Cerebellar cortex (tissue), 1 donor: Measurements from ENCODE around the gene UBE2B.
"Not testable (repeated sequence)": the region's sequence is repeated elsewhere in the genome, so short reads cannot be mapped to it uniquely, and the experiment has no call there.

Source experiments
- DNase-seq: peaks from one replicate; pipeline ENCODE4 v3.0.0-alpha.2; 2015; ENCODE audit warnings: low spot score

Gene UBE2B

DNA sequence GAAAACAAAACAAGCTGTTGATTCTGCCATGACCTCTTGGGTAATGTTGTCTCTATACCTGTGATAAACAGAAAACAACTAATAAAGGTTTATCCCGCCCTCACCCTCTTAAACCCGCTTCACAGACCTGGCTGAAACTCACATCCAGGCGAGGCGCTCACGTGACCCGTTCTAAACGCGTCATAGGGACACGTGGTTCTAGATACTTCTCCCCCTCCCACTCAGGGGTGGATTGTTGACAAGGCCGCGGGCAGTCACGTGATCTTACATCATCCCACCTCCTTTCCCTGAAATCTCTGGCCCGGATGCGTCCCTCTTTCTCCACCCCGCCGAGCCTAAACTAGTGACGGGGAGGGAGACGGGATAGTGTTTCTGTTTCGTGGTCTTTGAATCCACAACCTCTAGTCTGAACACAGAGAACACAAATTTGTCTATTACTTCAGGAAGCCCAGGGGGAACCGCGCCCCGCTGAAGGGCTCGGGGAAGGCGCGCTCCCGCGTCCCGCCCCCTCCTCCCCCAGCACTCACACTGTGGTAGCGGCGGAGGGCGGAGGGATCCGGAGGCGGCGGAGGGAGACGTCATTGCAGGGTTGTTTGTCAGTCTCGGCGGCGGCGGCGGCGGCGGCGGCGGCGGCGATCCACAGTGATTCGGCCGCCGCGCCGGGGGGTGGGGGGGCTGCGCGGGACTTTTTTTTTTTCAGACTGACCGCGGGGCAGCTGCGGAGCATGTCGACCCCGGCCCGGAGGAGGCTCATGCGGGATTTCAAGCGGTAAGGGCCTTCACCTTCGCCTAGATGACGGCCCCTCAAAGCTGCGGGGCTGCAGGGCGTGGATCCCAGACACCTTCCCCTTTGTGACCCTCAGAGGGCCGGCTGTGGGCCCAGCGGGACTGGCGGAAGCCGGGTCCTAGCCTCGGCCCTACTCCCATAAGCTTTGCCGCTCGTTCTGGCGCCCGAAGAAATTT lies at the start of gene UBE2B:
TSS of gene UBE2B (plus strand) at position 699 of the 963 bp plus-strand sequence. CDS start at position 726, 27 bp downstream.
- DNase-seq, result peak; percentile 100

DNA sequence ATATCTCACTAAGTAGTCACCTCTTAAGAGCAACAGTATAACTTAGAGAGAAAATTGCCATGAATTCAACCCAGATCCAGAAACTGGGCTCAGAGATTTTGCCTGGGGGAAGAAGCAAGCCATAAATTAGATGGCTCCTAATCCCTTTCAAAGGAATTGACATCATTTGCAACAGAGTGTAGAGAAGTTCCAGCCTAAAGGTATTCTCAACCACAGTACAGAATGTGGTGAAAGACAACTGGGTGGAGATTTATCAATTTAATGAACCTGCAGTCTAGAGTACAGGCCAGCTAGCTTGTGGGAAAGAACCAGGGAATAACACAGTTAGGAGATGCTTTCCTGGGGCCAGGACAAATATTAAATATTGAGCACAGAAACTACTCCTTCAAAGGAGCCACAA lies 44.0 kb upstream of the UBE2B start:
- no peak for DNase-seq

DNA sequence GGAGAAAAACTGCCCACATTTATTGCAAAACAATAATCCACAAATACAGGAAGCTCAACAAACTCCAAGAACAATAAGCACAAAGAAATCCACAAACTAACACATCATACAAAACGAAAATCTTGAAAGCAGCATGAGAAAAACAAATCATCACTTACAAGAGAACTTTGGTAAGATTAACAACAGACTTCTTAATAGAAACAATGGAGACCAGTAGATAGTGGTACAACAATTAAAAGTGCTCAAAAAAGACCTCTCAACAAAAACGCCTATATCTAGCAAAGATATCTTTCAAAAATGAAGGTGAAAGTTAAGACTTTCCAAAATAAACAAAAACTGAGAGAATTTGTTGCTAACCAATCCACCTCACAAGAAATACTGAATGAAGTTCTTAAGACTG lies 42.8 kb upstream of the UBE2B start:
- DNase-seq, result peak; percentile 5

DNA sequence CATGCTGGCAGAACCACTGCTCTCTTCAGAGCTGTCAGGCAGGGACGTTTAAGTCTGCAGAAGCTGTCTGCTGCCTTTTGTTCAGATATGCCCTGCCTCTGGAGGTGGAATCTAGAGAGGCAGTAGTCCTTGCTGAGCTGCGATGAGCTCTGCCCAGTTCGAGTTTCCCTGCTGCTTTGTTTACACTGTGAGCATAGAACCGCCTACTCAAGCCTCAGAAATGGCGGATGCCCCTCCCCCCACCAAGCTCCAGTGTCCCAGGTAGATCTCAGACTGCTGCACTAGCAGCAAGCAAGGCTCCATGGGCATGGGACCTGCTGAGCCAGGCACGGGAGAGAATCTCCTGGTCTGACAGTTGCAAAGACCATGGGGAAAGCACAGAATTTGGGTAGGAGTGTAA lies 34.5 kb upstream of the UBE2B start:
- DNase-seq, result not testable (repeated sequence)

DNA sequence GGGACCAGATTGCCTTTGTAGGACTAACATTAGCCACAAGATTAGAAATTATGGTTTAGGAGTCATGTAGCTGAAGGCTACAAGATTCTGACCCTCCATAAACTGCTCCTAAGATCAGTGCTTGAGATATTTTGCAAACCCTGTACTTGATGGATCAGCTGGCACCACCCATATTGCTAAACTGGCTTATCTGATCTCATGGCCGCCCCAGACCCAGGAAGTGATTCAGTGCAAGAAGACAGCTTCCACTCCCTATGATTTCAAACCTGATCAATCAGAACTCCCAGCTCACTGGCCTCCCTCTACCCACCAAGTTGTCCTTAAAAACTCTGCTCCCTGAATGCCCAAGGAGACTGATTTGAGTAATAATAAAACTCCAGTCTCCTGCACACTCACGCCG lies 27.9 kb upstream of the UBE2B start:
- DNase-seq, result not testable (repeated sequence)

DNA sequence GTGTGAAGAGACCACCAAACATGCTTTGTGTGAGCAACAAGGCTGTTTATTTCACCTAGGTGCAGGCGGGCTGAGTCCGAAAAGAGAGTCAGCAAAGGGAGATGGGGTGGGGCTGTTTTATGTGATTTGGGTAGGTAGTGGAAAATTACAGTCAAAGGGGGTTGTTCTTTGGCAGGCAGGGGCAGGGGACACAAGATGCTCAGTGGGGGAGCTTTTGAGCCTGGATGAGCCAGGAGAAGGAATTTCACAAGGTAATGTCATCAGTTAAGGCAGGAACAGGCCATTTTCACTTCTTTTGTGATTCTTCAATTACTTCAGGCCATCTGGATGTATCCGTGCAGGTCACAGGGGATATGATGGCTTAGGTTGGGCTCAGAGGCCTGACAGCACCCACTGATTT lies 25.9 kb upstream of the UBE2B start:
- not testable (repeated sequence) for DNase-seq

DNA sequence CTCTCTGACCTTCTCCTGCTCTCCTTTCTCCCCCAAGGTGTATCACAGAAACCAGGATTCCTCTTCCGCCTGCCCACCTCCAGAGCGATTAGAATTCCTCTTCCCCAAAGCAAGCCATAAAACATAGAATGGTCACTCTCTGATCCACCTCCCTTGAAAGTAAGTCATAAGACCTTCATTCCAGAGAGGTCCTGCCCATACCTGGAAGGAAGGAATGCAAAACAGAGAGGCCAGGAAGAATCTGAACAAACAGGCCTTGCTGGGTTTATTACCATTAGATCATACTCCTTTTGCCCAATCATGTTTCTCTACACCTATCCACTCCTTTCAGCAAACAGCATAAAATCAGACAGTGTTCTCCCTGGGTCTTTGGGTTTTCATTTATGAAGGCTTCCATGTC lies 25.4 kb upstream of the UBE2B start:
- DNase-seq, result no peak

DNA sequence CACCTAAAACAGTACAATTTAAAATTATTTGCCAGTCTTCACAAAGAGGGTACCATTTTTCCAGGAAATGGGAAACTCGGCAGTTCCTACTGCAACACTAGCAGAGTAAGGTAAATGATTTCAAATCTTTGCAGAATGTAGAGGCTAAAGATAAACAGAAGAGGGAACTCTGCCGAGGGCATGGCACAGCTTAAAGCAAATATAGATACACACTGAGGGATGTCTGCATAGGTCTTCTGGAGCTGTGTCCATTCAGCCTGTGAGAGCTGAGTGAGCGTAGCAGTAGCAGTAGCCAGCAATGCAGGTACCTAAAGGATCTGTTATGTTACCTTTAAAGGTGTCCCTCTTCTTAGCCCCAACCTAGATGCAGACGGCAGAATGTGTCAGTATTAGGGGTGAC lies 21.9 kb upstream of the UBE2B start:
- DNase-seq, result no peak

DNA sequence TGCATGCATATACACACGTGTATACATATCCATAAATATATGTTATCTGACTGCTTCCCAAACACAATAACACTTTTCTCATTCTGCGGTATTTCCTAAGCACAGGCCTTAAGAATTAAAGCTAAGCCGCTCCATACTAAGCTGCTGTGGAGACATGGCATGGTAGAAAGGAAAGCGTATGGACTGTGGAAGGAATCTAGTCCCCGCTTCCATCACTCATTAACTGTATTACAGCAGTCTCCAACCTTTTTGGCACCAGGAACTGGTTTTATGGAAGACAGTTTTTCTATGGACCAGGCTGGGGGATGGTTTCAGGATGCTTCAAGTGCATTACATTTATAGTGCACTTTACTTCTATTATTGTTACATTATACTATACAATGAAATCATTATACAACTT lies 15.7 kb upstream of the UBE2B start:
- no peak for DNase-seq

DNA sequence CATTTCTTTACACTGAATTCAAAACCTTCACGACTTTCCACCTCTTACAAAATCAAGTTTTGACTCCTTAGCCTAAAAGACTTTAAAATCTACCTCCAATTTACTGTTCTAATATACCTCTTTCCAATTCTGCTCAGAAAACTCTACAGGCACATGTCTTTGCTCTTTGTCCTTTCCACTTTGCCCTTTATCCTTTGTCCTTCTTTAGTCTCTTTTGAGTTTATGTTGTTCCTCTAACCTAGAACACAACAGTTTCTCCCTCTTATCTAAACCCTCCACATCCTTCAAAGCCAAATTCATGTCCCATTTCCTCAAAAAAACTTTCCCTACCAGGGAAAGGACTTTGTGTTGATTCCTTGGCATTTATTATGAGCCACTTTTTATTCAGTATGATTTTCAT lies 5.8 kb upstream of the UBE2B start:
- DNase-seq, result no peak

DNA sequence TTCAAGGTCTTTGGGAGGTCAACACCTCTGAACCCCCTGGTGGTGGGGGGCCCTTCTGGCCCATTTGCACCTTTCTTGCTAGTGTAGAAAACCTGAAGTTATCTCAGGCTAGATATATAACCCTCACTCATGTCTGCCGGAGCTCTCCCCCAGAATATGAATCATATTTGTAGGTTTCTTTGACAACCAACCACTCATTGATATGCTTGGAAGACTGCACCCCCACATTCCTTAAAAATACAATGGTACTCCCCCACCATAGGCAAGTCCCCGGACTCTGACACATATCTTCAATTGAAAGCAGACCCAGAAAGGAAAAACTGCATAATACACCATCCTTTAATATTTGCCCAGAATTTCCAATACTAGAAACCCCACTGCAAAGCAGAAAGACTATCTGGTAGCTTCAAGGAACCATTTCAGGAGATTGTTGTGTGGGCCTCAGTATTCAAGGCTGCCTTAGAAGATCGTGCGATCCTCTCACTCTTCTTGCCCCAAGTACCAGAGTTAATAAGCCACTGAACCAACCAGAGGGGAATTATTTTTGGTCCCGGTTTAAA lies 978 bp upstream of the UBE2B start:
- no peak for DNase-seq

GRCh38 chr5:134371834-134372340 lies 518 bp downstream of the UBE2B start:
- peak; percentile 56 for DNase-seq

DNA sequence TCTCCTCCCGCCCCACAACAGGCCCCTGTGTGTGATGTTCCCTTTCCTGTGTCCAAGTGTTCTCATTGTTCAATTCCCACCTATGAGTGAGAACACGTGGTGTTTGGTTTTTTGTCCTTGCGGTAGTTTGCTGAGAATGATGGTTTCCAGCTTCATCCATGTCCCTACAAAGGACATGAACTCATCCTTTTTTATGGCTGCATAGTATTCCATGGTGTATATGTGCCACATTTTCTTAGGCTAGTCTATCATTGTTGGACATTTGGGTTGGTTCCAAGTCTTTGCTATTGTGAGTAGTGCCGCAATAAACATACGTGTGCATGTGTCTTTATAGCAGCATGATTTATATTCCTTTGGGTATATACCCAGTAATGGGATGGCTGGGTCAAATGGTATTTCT lies 2.3 kb downstream of the UBE2B start:
- not testable (repeated sequence) for DNase-seq

- DNase-seq, result no peak
These were observed 2.9 kb downstream of the UBE2B start for GRCh38 chr5:134374232-134374631.

GRCh38 chr5:134380346-134380745 lies 9.0 kb downstream of the UBE2B start:
- DNase-seq, result no peak

GRCh38 chr5:134382204-134382603 lies 10.8 kb downstream of the UBE2B start:
- not testable (repeated sequence) for DNase-seq

GRCh38 chr5:134383980-134384697 lies 12.8 kb downstream of the UBE2B start:
- DNase-seq, result no peak

DNA sequence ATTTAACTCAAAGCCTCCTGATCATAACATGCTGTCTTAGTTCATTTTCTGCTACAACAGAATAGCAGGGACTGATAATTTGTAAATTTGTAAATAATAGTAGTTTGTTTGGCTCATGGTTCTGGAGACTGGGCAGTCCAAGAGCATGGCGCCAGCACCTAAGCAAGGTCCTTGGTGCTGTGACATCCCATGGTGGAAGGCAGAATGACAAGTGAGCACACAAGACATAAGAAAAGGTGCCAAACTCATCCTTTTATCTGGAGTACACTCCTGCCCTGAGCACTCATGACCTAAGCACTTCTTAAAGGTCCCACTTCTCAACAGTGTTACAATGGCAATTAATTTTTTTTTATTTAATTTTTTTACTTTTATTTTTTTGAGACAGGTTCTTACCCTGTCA lies 16.1 kb downstream of the UBE2B start:
- no peak for DNase-seq

DNA sequence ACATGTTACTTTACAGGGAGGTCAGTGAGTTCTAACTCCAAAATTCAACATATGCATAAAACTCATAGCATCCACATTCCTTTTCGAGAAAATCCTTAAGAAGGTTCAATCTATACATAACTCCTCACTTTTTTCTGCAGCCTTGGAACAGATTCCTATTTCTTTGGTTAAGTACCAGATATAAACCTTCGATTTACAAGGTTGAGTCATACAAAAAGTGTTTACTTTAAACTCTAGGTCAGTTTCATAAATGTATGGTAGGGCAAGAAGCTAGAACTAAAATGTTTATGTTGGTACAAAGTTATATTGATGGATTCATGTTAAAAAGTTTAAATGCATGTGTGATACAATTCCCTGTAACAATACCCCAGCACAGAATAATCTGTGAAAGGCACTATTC lies 20.9 kb downstream of the UBE2B start:
- DNase-seq, result no peak

DNA sequence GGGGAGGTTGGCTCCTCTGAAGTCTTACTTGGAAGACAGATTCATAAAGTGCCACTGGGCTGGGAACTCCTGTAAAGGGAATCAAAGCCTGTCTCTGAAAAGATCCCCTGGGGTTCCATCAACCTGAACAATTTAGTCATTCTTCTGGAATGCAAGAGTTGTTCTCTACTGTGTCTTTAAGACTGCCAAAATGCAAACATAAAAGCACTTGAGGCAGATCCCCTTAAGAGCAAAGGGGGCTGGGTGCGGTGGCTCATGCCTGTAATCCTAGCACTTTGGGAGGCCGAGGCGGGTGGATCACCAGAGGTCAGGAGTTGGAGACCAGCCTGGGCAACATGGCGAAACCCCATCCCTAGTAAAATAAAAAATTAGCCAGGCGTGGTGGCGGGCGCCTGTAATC lies 23.6 kb downstream of the UBE2B start:
- DNase-seq, result no peak

- no peak for DNase-seq
These were observed 24.9 kb downstream of the UBE2B start for GRCh38 chr5:134396274-134396673.

DNA sequence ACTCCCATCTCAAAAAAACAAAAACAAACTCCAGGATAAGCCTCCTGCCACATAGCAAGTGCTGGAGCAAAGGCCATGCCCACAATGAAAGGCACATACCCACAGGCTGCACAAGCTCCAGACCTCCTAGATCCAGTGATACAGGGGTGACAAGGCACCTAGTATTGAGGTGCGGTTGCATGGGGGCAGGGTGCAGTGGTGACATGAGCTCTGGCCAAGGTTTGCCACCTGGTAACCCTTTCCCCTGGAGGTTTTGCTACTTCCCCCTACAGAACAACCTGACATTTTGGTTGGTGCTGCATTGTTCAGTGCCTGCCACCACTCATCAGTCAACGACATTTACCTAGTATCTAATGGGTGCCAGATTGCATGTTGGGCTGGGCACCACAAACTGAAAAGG lies 25.8 kb downstream of the UBE2B start:
- no peak for DNase-seq
